Bladder microvascular endothelial cell (primary cell): ENCODE results near the gene DDX6. TPM values are rescaled to one million over a fixed set of nuclear protein-coding genes. Genes with fewer than 3 reads are reported as not detected.

Experiments used
- total RNA-seq: library from RNA; depleted of rRNA; stranded (reverse); fragments of >200 nt; gene quantifications from 2 replicates; pipeline ENCODE4 v1.2.3, GENCODE V29; 2014

DDX6 gene
- total RNA-seq = 76.4 and 159 TPM in 2 replicates

DNA sequence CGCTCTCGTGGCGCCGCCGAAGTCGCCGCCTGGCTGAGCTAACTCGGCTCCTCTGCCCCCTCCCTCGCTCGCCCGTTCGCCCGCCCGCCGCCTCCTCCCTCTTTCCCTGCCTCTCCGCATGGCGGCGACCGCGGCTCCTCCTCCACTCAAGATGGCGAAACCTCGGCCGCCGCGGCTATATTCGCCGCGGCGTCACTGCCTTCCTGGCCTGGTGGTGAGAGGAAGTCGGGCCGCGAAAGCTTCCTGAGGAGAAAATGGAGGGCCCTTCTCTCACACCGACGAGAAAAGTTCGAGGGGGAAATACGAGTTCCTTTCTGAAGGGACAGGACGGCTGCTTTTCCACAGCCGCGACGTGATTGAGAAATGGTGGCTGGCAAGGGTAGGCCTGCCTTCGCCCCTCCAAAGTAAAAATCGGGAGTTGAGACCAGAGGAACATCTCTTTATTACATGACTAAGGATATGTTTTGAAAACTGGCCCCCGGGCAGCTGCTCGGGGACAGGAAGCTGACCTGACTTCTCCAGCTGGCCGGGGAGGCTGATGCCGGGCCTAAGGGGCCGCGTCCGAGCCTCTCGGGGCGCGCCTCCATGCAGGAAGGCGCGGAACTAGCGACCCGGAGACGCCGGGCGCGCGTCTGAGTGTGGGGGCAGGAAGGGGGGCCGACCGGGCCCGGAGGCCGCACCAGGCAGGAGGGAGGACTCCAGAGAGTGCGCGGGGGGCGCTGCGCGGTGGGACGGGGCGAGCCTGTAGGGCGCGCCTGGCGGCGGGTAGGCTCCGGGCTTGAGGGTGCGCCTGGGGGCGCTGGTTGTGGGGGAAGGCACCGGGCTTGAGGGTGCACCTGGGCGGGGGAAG lies at the start of gene DDX6:
DDX6 (minus strand) TSS at position 54 of the 850 bp plus-strand sequence. CDS start 4,913 bp downstream, outside the sequence.

Other genes with a start within 250 kb of the DDX6 start
- 18.0 and 18.8 TPM in 2 replicates for gene IFT46, start 225.2 kb downstream of the DDX6 start, total RNA-seq
- gene ARCN1, start 218.8 kb downstream of the DDX6 start, total RNA-seq = 71.7 and 132 TPM in 2 replicates
- gene PHLDB1, start 183.5 kb downstream of the DDX6 start, total RNA-seq = 49.9 and 62.4 TPM in 2 replicates
- not detected in 2 replicates for gene TREH, start 111.5 kb downstream of the DDX6 start, total RNA-seq
- gene CXCR5, start 92.7 kb upstream of the DDX6 start, total RNA-seq = not detected in 2 replicates
- gene BCL9L, start 134.8 kb upstream of the DDX6 start, total RNA-seq = 7.3 and 24.8 TPM in 2 replicates
- not detected in 2 replicates for gene UPK2, start 165.1 kb upstream of the DDX6 start, total RNA-seq
- gene FOXR1, start 180.6 kb upstream of the DDX6 start, total RNA-seq = not detected in 2 replicates
- gene CENATAC, start 207.0 kb upstream of the DDX6 start, total RNA-seq = 10.2 and 20.0 TPM in 2 replicates
- gene RPS25, start 227.2 kb upstream of the DDX6 start, total RNA-seq = 385 and 658 TPM in 2 replicates
- gene TRAPPC4, start 227.6 kb upstream of the DDX6 start, total RNA-seq = 87.9 and 137 TPM in 2 replicates
- 12.5 and 17.0 TPM in 2 replicates for gene SLC37A4, start 239.7 kb upstream of the DDX6 start, total RNA-seq